NCI-H1417 (cell line): ENCODE results near the gene SCEL.
"Not testable (repeated sequence)": the region's sequence is repeated elsewhere in the genome, so short reads cannot be mapped to it uniquely, and the experiment has no call there.

ENCODE experiments used
- DNase-seq, 3 experiments: peaks; one replicate each; lab custom pipeline; 2025; lab: John Stamatoyannopoulos, UW

Gene SCEL

GRCh38 chr13:77535448-77535847 is at the start of gene SCEL:
SCEL (plus strand) TSS chr13:77535706; CDS start chr13:77555876, 20,170 bp downstream.
- DNase-seq: peak in 1 of 3 experiments; percentile 52

GRCh38 chr13:77489566-77490337 is 45.8 kb upstream of the SCEL start:
- no peak for DNase-seq

- peak; percentile 45 to 98 (median 89) for DNase-seq
Measured at GRCh38 chr13:77492982-77493381, 42.5 kb upstream of the SCEL start.

GRCh38 chr13:77494226-77494625 is 41.3 kb upstream of the SCEL start:
- no peak for DNase-seq

- DNase-seq: no peak
Measured at GRCh38 chr13:77497350-77497749, 38.2 kb upstream of the SCEL start.

GRCh38 chr13:77497835-77498234 is 37.7 kb upstream of the SCEL start:
- no peak for DNase-seq

GRCh38 chr13:77502104-77502720 is 33.3 kb upstream of the SCEL start:
- DNase-seq: no peak

- DNase-seq: no peak
Measured at GRCh38 chr13:77503398-77503797, 32.1 kb upstream of the SCEL start.

GRCh38 chr13:77506874-77507273 is 28.6 kb upstream of the SCEL start:
- DNase-seq: peak in 2 of 3 experiments; percentile 10 to 62

- DNase-seq: no peak
Measured at GRCh38 chr13:77507931-77508776, 27.4 kb upstream of the SCEL start.

GRCh38 chr13:77508959-77509620 is 26.4 kb upstream of the SCEL start:
- peak in 1 of 3 experiments; percentile 35 for DNase-seq

GRCh38 chr13:77510156-77510555 is 25.4 kb upstream of the SCEL start:
- no peak for DNase-seq

- peak in 2 of 3 experiments; percentile 38 to 81 for DNase-seq
Measured at GRCh38 chr13:77511552-77511951, 24.0 kb upstream of the SCEL start.

- DNase-seq: no peak
Measured at GRCh38 chr13:77513719-77514335, 21.7 kb upstream of the SCEL start.

- no peak for DNase-seq
Measured at GRCh38 chr13:77514336-77514726, 21.2 kb upstream of the SCEL start.

GRCh38 chr13:77515785-77516184 is 19.7 kb upstream of the SCEL start:
- no peak for DNase-seq

GRCh38 chr13:77516342-77516789 is 19.1 kb upstream of the SCEL start:
- DNase-seq: no peak

GRCh38 chr13:77518266-77518665 is 17.2 kb upstream of the SCEL start:
- no peak for DNase-seq

GRCh38 chr13:77519396-77519795 is 16.1 kb upstream of the SCEL start:
- DNase-seq: not testable (repeated sequence)

- no peak for DNase-seq
Measured at GRCh38 chr13:77519808-77520207, 15.7 kb upstream of the SCEL start.

GRCh38 chr13:77521194-77521593 is 14.3 kb upstream of the SCEL start:
- no peak for DNase-seq
